Measurements from ENCODE around the gene SCPEP1. TPM values are rescaled to one million over a fixed set of nuclear protein-coding genes. Genes with fewer than 3 reads are reported as not detected.

Gene SCPEP1
- total RNA-seq, 1 experiment from 2014 or later, result 29.6 TPM

GRCh38 chr17:56949595-56949994 is 28.3 kb upstream of the SCPEP1 start:
- Histone ChIP-seq H3K9me3 (ENCODE audit: control insufficient read depth, low read depth, low read length) (no peaks in the 10 kb centered on the region), H2BK5ac (ENCODE audit: insufficient read length, low read length) (no peak overlapping the region), H2BK20ac (ENCODE audit: low read depth, low read length, poor library complexity, severe bottlenecking) (no peak overlapping the region), H2AK5ac (ENCODE audit: insufficient read length, low read length) (no peak overlapping the region), H3K23ac (ENCODE audit: insufficient read length, low read depth, low read length) (no peak overlapping the region), H2BK12ac (ENCODE audit: insufficient read length, low read depth, low read length) (no peak overlapping the region), H2AFZ (ENCODE audit: low read length) (no peak overlapping the region), H3K4me1 (ENCODE audit: insufficient read depth, low read length) (no peaks in the 10 kb centered on the region), H3K56ac (ENCODE audit: insufficient read length, low read depth, low read length) (no peak overlapping the region), H3K18ac (ENCODE audit: insufficient read length, low read depth, low read length) (no peak overlapping the region), H3K79me1 (ENCODE audit: insufficient read depth, low read depth, low read length, poor library complexity, severe bottlenecking) (no peaks in the 10 kb centered on the region), H3K23me2 (ENCODE audit: insufficient read length, low read depth, low read length, poor library complexity, severe bottlenecking) (no peaks in the 10 kb centered on the region), H3K4me2 (ENCODE audit: insufficient read depth, insufficient read length, low read length) (no peak overlapping the region), H3K4ac (ENCODE audit: low read depth, low read length) (no peak overlapping the region), H4K8ac (replicated peaks; ENCODE audit: insufficient read length, low read depth, low read length) (no peak overlapping the region), H3K27ac (ENCODE audit: insufficient read length, low read depth, low read length) (no peak overlapping the region), H4K5ac (ENCODE audit: insufficient read length, low read depth, low read length) (no peak overlapping the region), H2BK120ac (ENCODE audit: low read depth, low read length, poor library complexity, severe bottlenecking) (no peak overlapping the region), H4K91ac (ENCODE audit: insufficient read length, low read depth, low read length) (no peak overlapping the region), H3T11ph (ENCODE audit: low read length) (no peak overlapping the region), H3K27me3 (ENCODE audit: insufficient read depth, low read length) (no peaks in the 10 kb centered on the region), H3K79me2 (ENCODE audit: insufficient read depth, low read length) (no peaks in the 10 kb centered on the region), H2BK15ac (ENCODE audit: low read depth, low read length) (no peak overlapping the region), H3K14ac (ENCODE audit: insufficient read depth, low read length) (no peak overlapping the region), H3K9ac (ENCODE audit: extremely low read depth, insufficient read length, low read length) (no peak overlapping the region), H4K20me1 (ENCODE audit: control insufficient read depth, insufficient read depth, insufficient read length) (no peaks in the 10 kb centered on the region)
- Mint-ChIP-seq H3K27ac (no peak overlapping the region; a peak in 1 of 7 replicates), H3K4me3 (no peak overlapping the region), H3K4me1 (no peaks in the 10 kb centered on the region), H3K27me3 (ENCODE audit: low read depth) (no peaks in the 10 kb centered on the region), H3K36me3 (ENCODE audit: insufficient read depth in 1 of 3, low read depth in 3 of 3) (peaks cover 30 to 58% (median 54%) of the 10 kb centered on the region in 3 experiments; a peak in 6 of 7 replicates), H3K9me3 (no peaks in the 10 kb centered on the region)
- TF ChIP-seq CTCF (conservative IDR thresholded peaks at IDR 0.05), result no peak
- WGBS (ENCODE audit: extremely low coverage, insufficient read length, low lambda C conversion rate), result no CpG with 5 or more reads among the region's 3 CpGs
- no peak for DNase-seq
